GM19035 (cell line): ENCODE measurements around the gene SMYD3.
"Not testable (repeated sequence)": the region's sequence is repeated elsewhere in the genome, so short reads cannot be mapped to it uniquely, and the experiment has no call there.

Experiments
- ATAC-seq: cut with Tn5 transposase; IDR thresholded peaks from one replicate; pipeline ENCODE4 v1.9.1; 2021; ENCODE audit not compliant: unreplicated experiment

Gene SMYD3

DNA sequence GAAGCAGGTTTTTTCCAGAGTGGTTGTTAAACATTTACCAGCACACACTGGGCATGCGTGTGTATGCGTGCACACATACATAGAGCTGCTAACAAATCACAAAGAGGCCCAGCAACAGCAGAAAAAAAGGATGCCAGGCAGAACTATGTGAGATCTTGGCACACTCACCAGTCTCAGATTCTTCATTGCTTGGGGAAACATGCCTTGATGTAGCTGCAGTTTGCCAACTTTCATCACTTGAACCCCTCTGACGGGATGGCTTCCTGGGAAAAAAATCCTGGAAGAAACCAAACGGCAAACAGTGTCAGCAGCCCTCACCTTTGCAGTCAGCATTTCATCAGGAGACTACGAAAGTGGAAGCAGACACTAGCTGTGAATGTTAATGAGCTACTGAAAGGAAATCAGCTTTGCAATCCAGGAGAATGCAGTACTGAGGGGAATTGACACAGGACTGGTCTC, 743.2 kb downstream of the SMYD3 start:
- ATAC-seq: no peak

DNA sequence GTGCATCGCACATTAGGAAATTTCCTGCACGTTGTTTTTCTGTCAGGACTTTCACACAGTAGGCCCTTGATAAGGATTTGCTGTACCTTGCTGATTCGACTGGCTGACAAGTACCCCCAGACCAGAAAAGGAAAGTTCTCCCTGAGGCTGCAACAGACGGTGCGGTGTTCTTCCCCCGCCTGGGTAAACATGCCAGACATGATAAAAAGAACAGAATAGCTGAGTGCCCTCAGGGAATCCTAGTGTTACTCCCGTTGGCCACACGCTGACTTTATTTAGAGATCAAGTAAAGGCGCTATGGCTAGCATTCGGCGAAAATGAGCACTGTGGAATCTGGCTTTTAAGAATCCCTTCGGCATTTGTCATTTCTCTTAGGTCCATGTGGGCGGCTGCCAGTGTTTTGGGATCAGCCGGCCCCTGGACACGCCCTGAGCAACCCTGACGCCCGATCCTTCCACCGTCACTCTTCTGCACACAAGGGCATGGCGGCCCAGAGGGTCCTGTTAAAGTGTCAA, 744.6 kb downstream of the SMYD3 start:
- ATAC-seq: no peak

DNA sequence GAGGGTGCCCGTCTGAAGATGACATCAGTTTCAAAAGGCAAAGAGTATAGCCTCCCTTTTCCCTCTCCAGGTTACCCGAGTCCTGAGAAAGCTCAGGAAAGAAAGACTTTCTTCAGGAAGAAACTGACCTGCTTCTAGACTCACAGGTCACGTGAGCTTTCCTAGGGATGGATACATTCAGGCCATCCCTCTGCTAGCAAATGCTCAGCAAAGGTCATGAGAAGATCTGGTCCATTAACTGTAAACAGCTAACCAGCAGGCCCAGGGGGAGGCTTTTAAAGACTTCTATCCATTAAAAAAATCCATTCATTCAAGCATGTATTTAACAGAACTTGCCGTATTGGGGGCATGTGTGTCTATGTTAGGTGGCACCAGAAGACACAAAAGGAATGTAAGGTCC, 746.8 kb downstream of the SMYD3 start:
- no peak for ATAC-seq

DNA sequence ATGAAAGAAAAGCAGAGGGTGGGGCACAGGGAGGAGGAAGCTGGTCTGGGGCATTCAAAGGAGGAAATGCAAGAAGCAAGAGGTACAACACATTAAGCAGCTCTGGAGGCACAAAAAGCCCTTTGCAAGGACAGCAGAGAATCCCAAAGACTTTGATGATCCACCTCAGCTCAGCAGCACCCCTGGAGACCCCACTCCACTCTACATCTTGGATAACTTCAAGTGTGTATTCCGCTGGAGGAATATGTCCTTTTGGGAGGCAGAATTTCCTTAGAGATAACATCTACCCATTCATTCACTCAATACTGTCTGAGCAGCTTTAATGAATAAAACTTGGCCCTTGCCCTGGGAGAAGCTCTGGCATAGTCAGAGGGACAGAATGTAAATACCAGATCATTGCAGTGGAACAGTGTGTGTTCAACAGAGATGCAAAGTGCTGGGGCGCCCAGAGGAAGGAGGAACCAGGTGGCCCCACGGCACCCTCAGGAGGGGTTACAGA, 752.6 kb downstream of the SMYD3 start:
- ATAC-seq: no peak

DNA sequence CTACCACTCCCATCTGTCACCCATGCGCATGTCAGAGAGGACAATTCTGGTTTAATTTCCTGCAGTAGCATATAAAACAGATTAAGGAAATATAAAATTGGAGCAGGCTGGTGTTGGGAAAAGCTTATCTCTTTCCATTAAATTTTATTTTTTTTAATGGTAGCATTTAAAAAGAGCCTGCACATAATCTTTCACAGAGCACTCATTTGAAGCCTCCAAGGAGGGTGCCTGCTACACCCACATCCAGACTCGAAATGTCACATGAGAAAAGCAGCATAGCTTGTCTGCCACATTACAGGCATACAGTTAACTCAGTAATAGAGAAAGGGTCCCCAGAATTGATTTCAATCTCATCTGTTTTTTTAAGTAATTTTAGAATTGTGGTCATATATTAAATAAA, 753.3 kb downstream of the SMYD3 start:
- ATAC-seq: no peak

DNA sequence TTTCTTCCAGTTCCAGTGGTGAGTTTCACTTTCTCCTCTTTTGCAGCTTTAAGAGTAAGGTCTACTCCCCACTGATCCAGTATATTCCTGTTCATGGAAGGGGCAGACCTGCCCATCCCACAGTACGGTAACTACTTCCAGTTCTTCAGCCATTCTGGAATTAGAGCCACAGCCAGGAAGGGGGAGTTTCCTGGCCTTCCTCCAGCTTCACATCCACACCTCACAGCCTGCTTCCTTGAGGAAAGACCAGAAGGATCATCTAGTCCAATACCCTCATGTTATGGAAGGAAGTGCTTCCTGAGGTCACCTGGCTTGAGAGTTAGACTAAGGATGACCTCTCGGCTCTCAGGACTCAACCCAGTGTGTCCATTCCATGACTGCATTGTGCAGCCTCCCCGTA, 754.5 kb downstream of the SMYD3 start:
- no peak for ATAC-seq

DNA sequence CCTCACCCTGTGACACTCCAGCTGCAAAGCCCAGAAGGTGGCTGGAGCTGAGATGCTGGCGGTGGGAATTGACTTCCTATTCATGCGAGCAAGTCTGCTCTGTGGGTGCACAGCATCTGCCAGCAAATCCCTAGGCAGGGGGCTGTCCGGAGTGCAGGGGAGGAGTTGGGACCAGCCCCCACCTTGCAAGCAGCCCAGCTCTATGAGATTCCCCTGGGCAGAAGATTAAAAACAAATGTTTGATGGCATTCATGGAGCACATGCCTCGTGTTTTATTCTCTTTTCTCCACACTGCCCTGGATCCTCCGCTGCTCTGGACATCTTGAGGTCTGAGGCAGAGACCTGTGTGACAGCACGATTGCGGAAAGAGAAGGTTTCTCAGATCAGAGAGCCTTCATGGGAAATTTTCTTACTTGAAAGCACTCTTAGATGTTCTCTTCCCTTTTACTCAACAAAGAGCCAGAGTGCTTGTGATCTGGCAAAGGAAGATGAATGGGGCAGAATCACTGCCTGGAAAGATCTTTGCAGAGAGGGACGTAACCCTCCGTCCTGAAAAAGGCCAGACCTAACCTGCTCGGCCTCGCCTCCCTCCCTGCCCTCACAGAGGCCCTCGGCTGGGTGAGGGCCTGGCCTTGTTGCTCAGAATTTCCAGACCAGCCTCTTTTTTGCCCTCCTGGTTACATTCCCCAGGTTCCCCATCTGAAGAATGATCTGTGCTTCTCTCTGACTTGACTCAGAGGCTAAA, 755.2 kb downstream of the SMYD3 start:
- no peak for ATAC-seq

DNA sequence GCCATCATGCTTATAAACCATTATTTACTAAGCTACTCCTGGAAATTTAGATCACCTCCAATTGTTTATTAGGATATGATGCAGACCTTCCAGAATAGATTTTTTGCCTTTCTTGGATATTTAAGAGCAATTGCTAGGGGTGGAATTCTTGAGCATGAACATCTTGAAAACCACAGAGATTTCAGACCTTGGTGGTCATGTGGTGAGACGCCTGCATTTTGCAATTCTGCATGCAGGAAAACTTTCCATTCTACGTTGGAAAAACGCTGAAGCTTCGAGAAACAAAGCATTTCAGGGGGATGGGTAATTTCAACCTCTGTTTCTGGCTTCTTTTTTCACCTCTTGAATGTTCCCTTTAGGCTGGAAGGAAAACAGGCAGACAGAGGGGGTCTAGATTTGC, 756.0 kb downstream of the SMYD3 start:
- ATAC-seq: no peak

DNA sequence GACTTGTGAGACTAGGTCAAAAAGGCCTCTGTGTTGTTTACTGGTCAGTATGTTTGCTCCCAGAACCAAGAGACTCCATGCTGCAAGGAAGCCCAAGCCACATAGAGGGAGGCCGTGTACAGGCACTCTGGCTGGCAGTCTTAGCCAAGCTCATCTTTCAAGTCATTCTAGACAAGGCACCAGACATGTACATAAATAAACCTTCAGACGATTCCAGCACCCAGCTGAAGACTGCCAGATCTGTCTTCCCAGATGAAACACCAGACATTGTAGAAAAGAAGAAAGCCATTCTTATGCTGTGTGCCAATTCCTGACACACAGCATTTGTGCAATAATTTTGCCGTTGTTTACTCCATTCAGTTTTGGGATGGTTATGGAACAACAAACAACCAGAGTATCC, 756.8 kb downstream of the SMYD3 start:
- ATAC-seq: no peak

DNA sequence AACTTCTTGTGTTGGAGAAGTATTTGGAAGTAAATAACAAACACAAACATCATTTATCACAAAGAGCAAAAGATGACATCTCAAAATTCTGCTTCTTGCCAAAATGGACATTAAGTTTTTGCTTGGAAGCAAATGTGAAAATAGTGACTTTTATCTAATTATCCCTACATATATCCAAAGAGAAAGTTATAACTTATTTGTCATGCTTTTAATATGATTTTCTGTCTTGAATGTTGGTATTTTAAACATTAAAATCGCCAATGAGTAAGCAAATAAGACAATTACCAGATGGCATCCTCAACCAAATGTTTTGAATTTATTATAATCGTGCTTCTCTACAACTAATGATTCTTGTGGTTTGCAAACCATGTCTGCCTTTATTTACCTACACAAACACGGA, 758.0 kb downstream of the SMYD3 start:
- no peak for ATAC-seq

DNA sequence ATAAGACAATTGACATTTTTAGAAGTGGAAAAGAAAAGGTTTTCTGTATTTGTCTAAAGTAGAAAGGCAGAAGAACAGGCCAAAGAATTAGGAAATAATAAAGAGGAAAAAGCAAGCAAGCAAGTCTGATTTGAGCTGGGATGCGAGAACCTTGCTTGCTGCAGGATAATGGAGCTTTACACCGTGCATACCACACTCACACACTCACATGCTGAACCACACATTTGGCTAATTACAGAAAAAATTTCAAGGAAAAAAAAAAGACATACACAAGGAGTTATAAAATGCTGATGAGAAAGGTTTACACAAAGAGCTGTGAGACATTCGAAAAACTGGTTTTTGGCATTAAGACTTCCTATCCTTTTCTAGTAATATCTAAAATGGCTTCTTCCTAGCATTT, 758.4 kb downstream of the SMYD3 start:
- no peak for ATAC-seq

DNA sequence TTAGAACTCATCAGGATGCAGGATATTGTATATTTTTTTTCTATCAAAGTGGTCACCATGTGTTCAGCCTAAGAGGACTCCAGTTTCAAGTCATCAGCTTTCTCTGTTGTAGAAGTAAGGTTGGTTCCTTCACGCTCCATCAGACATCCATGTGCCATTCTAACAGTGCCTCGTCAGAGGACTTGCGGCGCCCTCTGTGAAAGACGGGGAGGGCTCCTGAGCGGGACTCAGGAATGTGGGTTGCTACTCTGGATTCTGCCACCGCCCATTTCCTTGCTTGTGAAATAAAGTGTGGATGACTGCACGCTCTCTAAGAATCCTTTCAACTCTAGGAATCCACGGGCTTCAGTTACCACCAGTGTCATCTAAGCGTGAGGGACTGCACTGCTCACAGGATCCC, 758.8 kb downstream of the SMYD3 start:
- ATAC-seq: no peak

DNA sequence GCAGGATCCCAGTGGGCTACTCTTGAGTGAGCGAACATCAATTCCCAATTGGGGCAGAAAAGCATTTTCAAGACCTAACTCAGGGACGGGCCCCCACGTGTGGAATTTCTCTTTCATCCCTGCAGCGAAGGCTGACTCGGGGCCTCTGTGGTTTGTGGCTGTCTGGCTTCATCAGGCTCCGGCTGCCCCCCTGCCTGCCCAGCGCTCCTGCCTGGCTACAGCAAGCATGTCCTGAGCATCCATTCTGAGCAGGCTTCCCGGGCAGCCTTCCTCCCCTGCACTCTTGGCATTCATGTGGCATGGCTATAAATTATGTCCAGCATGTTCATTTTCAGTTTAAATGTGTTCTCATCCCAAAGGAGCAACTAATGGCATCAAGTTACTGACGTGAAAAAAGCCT, 764.2 kb downstream of the SMYD3 start:
- ATAC-seq: no peak

DNA sequence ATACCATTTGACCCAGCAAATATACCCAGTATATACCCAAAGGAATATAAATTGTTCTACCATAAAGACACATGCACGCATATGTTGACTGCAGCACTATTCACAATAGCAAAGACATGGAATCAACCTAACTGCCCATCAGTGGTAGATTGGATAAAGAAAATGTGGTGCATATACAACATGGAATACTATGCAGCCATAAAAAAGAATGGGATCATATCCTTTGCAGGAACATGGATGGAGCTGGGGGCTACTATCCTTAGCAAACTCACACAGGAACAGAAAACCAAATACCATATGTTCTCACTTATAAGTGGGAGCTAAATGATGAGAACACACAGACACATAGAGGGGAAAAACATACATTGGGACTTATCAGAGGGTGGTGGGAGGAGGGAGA, 766.7 kb downstream of the SMYD3 start:
- not testable (repeated sequence) for ATAC-seq

DNA sequence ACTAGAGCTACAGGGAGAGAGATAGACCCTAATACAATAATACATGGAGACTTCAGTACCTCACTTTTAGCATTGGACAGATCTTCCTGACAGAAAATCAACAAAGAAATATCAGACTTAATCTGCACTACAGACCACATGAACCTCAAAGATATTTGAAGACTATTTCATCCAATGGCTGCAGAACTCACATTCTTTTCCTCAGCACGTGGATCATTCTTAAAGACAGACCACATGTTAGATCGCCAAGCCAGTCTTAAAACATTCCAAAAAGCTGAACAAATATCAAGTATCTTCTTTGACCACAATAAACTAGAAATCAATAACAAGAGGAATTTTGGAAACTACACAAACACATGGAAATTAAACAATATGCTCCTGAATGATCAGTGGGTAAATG, 776.3 kb downstream of the SMYD3 start:
- ATAC-seq: no peak

DNA sequence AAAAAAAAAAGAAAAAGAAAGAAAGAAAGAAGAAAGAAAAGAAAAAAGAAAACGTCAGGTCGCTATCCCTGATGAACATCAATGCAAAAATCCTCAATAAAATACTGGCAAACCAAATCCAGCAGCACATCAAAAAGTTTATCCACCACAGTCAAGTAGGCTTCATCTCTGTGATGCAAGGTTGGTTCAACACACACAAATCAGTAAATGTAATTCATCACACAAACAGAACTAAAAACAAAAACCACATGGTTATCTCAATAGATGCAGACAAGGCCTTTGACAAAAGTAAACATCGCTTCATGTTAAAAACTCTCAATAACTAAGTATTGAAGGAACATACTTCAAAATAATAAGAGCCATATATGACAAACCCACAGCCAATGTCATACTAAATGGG, 779.0 kb downstream of the SMYD3 start:
- not testable (repeated sequence) for ATAC-seq

DNA sequence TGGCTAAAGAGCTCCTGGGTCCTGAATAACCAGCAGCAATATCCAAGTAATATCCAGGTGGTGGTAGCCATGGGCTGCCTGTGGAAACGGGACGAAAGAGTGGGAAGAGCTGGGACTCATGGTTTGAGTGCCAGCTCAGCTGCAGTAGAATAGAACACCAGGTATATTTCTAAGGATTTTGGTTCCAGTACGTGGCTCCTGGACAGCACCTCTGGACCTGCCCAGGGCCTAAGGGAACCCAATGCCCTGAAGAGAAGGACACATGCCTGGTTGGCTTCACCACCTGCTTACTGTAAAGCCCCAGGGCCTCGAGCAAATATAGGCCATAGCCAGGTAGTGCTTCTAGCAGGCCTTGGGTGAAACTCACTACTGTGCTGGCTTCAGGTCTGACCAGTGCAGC, 785.6 kb downstream of the SMYD3 start:
- ATAC-seq: no peak

DNA sequence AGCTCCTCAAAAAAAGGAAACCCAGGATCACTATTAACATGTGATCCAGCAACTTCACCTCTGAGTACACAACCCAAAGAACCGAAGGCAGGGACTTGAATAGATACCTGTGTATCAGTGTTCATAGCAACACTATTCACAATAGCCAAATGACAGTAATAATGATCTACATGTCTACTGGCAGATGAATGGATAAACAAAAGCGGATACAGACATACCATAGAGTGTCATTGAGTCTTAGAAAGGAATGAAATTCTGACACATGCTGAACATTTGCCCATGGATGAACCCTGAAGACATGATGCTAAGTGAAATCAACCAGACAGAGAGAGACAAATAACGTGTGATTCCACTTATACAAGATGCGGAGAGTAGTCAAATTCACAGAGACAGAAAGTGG, 788.1 kb downstream of the SMYD3 start:
- no peak for ATAC-seq

DNA sequence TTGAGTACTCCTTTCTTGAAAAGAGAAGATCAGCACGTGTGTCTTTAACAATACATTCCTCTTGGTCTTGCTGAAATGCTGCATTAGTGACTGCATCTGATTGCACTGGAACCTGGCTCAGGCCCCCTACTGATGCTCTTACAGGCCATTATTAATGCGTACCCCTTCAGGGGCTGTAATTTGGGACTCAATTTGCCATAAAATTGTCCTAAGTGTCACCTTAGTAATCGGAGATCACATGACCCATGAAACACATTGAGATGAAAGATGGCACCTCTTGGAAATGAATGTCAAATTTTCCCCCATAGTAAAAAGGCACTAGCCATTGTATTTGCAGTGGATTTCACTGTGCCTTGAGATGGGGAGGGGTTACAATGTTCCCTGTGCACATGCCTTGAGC, 789.0 kb downstream of the SMYD3 start:
- no peak for ATAC-seq

DNA sequence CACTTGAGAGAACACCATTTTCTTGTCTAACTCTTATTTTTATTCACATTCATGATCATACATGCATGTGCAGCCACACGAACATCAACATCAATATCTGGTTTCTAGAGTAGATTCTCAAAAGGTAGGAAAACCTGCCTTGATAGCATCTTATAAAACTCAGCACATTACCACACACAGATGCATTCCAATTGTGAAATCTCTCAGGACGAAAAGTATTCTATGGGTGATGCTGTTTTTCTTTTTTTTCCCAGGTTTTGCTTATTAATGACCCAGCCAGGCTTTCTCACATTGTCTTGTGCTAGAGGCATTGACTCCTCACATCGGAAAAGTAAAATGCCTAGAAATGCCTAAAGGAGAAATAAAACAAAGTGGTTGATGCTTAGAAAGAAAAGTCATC, 789.5 kb downstream of the SMYD3 start:
- no peak for ATAC-seq

DNA sequence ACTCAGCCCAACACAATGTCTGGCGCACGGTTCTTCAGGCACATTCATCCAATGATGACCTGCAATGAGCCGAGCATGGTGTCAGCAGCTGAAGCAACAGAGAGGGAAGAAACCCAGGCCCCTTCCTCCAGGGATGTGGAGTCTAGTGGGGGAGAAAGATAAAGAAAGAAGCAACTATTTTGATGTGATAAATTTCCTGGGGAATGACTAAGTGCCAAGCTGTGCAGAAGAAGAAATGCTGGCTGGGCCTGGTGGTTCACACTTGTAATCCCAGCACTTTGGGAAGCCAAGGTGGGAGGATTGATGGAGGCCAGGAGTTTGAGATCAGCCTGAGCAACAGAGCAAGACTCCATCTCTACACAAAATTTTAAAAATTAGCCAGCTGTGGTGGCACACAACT, 790.5 kb downstream of the SMYD3 start:
- ATAC-seq: no peak

DNA sequence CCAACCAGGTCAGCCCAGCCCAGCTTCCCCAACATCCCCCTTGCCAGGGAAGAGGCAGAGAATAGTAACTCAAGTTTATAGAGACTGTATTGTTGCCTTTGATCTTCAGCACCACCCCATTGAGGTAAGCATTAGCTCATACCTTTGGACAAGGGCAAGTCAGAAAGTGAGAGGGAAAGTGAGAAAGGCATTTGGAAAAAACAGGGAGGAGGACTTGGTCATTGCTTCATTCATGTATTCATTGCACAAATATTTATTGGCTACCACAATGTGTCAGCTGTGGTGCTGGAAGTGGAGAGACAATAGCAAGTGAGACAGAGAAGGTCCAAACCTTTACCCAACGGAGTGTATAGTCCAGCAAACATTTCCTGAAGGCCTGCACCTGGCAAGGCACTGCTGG, 791.1 kb downstream of the SMYD3 start:
- ATAC-seq: no peak

DNA sequence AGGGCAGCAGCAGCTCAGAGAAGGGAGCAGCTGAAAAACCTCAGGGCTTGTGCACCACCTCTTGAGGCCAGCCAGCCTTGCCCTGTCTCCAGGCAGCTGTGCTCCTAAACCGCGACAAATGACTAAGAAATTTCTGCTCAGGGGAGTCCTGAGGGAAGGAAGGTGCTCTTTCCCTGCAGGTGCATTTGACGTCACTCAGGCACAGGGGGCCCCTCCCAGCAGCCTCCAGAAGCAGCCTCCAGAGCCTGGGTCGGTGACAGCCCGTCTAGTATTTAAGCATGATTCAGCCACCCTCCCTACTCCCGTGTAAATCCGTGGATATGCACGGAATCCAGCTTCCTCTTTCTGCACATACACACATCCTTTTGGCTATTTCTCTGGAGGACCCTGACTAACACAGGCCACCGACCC, 791.8 kb downstream of the SMYD3 start:
- ATAC-seq: no peak
